ENCODE data around the gene MYMX. TPM values are rescaled to one million over a fixed set of nuclear protein-coding genes. Genes with fewer than 3 reads are reported as not detected.

Gene MYMX
- polyA plus RNA-seq, 2 of the 4 experiments (the other 2 are of a cell fraction), result not detected

DNA sequence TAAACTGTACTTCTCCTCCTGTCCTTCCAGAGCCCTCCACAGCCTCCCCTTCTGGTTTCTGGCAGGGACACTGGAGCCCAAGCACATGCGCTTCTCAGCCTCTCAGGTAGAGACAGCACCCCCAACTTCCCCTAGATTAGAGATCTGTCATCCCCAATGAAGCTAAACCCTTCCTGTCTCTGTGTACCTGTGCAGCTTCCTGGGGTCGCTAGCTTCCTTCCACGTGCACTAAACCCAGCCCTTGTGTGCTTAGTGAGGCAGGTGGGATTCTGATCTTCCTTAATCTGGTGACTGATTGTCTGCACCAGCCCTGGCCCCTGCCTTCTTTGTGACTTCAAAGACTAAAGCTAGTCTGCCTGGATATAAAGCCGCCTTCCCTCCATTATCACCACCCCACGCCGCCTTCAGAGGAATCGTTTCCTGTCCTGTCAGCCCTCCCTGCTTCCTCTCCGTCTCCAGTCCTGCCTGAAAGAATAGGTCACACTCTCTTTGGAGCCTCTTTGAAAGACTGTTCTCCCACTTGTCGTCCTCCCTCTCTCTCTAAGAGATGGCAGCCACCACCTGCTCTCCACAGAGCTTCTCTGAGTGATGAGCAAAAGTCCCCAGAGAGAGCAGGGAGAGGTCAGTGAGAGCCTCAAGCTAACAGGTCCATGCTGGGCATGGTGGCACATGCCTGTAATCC is 30.6 kb upstream of the MYMX start:
- no peak for FAIRE-seq
- POLR2A ChIA-PET, result no interaction called here
- TF ChIP-seq TP53 (CRISPR knock-in tag; IDR thresholded peaks at IDR 0.05), result no peak
- TF ChIP-seq SMC3 (IDR thresholded peaks at IDR 0.05), result no peak
- no peak for TF ChIP-seq JUN (IDR thresholded peaks at IDR 0.05)
- TF ChIP-seq, protein P1, sequence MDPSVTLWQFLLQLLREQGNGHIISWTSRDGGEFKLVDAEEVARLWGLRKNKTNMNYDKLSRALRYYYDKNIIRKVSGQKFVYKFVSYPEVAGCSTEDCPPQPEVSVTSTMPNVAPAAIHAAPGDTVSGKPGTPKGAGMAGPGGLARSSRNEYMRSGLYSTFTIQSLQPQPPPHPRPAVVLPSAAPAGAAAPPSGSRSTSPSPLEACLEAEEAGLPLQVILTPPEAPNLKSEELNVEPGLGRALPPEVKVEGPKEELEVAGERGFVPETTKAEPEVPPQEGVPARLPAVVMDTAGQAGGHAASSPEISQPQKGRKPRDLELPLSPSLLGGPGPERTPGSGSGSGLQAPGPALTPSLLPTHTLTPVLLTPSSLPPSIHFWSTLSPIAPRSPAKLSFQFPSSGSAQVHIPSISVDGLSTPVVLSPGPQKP (IDR thresholded peaks at IDR 0.05; ENCODE audit: low read depth, low read length), result no peak
- TF ChIP-seq HEYL (CRISPR knock-in tag; IDR thresholded peaks at IDR 0.05), result no peak
- TF ChIP-seq, protein P2, sequence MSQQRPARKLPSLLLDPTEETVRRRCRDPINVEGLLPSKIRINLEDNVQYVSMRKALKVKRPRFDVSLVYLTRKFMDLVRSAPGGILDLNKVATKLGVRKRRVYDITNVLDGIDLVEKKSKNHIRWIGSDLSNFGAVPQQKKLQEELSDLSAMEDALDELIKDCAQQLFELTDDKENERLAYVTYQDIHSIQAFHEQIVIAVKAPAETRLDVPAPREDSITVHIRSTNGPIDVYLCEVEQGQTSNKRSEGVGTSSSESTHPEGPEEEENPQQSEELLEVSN (IDR thresholded peaks at IDR 0.05; ENCODE audit: borderline replicate concordance, low read depth), result no peak
- TF ChIP-seq MYC (IDR thresholded peaks at IDR 0.05; ENCODE audit: borderline replicate concordance, low read length), result no peak
- no peak for TF ChIP-seq HDAC2 (IDR thresholded peaks at IDR 0.05)
- no peak for TF ChIP-seq ZSCAN20 (CRISPR knock-in tag; IDR thresholded peaks at IDR 0.05)
- TF ChIP-seq, protein P3, sequence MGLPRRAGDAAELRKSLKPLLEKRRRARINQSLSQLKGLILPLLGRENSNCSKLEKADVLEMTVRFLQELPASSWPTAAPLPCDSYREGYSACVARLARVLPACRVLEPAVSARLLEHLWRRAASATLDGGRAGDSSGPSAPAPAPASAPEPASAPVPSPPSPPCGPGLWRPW (IDR thresholded peaks at IDR 0.05), result no peak
- no peak for TF ChIP-seq RCOR1 (IDR thresholded peaks at IDR 0.05; ENCODE audit: low read depth, low read length)
- no peak for TF ChIP-seq HOXB5 (CRISPR knock-in tag; IDR thresholded peaks at IDR 0.05)
- TF ChIP-seq, protein P4, sequence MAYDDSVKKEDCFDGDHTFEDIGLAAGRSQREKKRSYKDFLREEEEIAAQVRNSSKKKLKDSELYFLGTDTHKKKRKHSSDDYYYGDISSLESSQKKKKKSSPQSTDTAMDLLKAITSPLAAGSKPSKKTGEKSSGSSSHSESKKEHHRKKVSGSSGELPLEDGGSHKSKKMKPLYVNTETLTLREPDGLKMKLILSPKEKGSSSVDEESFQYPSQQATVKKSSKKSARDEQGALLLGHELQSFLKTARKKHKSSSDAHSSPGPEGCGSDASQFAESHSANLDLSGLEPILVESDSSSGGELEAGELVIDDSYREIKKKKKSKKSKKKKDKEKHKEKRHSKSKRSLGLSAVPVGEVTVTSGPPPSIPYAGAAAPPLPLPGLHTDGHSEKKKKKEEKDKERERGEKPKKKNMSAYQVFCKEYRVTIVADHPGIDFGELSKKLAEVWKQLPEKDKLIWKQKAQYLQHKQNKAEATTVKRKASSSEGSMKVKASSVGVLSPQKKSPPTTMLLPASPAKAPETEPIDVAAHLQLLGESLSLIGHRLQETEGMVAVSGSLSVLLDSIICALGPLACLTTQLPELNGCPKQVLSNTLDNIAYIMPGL (CRISPR knock-in tag; IDR thresholded peaks at IDR 0.05; ENCODE audit: borderline replicate concordance), result no peak
- TF ChIP-seq NFE2L2 (conservative IDR thresholded peaks at IDR 0.05; ENCODE audit: low read length), result no peak
- TF ChIP-seq JUNB (IDR thresholded peaks at IDR 0.05), result no peak
- no peak for TF ChIP-seq CHD2 (IDR thresholded peaks at IDR 0.05; ENCODE audit: low read length, partially characterized antibody)
- Histone ChIP-seq H3K4me2 (no peak overlapping the region), H3K4me1 (no peaks in the 10 kb centered on the region), H3K9me3 (no peaks in the 10 kb centered on the region), H3K4me3 (no peak overlapping the region), H3K27ac (no peak overlapping the region)
- ATAC-seq, result no peak; a peak in 1 of 6 replicates
- no peak for DNase-seq (ENCODE audit: low read depth in 1 of 2, low spot score in 1 of 2)
- 70% methylated on average over 9 of the region's 9 CpGs for WGBS (ENCODE audit: missing lambda C conversion rate)
- CTCF ChIA-PET, result interaction anchor here (1.3 to 4.5 kb wide), 4 partner anchors 13 to 90 kb away, joined by 3 to 17 read pairs (median 7); no protein-coding TSS in a partner anchor

DNA sequence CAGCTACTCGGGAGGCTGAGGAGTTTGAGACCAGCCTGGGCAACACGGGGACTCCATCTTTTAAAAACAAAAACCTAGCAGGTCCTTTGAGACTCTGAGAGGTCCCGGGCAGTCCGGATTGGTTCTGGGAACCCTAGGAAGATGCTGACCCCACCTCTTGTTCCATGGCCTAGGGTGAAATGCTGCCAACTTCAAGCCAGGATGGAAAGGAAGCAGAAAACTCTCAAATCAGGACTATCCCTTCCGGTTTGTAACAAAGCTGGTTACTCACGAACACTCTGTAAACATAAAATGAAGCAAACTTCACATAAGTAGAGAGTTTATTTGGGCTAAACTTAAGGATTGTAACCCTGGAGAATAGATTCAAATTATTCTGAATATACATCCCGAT is 30.1 kb upstream of the MYMX start:
- ChIA-PET CTCF (interaction anchor here (1.9 to 4.5 kb wide), 3 partner anchors 14 to 48 kb away, joined by 5 to 17 read pairs (median 9); no protein-coding TSS in a partner anchor), POLR2A (no interaction called here)
- Histone ChIP-seq H3K4me1 (no peaks in the 10 kb centered on the region), H3K9me3 (no peaks in the 10 kb centered on the region), H3K27ac (no peak overlapping the region), H3K4me2 (no peak overlapping the region), H3K4me3 (no peak overlapping the region)
- no peak for ATAC-seq
- TF ChIP-seq, protein P1 (IDR thresholded peaks at IDR 0.05; ENCODE audit: low read depth, low read length), result no peak
- no peak for TF ChIP-seq HEYL (CRISPR knock-in tag; IDR thresholded peaks at IDR 0.05)
- no peak for TF ChIP-seq MAFK (IDR thresholded peaks at IDR 0.05; ENCODE audit: partially characterized antibody)
- TF ChIP-seq, protein P5, sequence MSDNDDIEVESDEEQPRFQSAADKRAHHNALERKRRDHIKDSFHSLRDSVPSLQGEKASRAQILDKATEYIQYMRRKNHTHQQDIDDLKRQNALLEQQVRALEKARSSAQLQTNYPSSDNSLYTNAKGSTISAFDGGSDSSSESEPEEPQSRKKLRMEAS (IDR thresholded peaks at IDR 0.05), result no peak
- TF ChIP-seq JUNB (IDR thresholded peaks at IDR 0.05), result no peak
- TF ChIP-seq BHLHE40 (IDR thresholded peaks at IDR 0.05; ENCODE audit: low read depth, low read length), result no peak
- TF ChIP-seq CHD4 (IDR thresholded peaks at IDR 0.05; ENCODE audit: borderline replicate concordance), result no peak
- no peak for TF ChIP-seq MAZ (IDR thresholded peaks at IDR 0.05; ENCODE audit: borderline replicate concordance, low read depth, low read length)
- TF ChIP-seq FOSB (CRISPR knock-in tag; IDR thresholded peaks at IDR 0.05), result no peak
- TF ChIP-seq, protein P6, sequence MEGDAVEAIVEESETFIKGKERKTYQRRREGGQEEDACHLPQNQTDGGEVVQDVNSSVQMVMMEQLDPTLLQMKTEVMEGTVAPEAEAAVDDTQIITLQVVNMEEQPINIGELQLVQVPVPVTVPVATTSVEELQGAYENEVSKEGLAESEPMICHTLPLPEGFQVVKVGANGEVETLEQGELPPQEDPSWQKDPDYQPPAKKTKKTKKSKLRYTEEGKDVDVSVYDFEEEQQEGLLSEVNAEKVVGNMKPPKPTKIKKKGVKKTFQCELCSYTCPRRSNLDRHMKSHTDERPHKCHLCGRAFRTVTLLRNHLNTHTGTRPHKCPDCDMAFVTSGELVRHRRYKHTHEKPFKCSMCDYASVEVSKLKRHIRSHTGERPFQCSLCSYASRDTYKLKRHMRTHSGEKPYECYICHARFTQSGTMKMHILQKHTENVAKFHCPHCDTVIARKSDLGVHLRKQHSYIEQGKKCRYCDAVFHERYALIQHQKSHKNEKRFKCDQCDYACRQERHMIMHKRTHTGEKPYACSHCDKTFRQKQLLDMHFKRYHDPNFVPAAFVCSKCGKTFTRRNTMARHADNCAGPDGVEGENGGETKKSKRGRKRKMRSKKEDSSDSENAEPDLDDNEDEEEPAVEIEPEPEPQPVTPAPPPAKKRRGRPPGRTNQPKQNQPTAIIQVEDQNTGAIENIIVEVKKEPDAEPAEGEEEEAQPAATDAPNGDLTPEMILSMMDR (IDR thresholded peaks at IDR 0.05), result no peak
- TF ChIP-seq JUN (IDR thresholded peaks at IDR 0.05), result no peak
- no peak for TF ChIP-seq CBX2 (IDR thresholded peaks at IDR 0.05; ENCODE audit: borderline replicate concordance, low read depth)
- TF ChIP-seq NFE2L2 (conservative IDR thresholded peaks at IDR 0.05; ENCODE audit: low read length), result no peak
- no peak for TF ChIP-seq SREBF2 (IDR thresholded peaks at IDR 0.05)
- TF ChIP-seq EHMT2 (IDR thresholded peaks at IDR 0.05; ENCODE audit: low read depth), result no peak
- TF ChIP-seq RFX5 (IDR thresholded peaks at IDR 0.05), result no peak
- TF ChIP-seq ESRRA (IDR thresholded peaks at IDR 0.05; ENCODE audit: borderline replicate concordance, low read length), result no peak
- TF ChIP-seq HOXB5 (CRISPR knock-in tag; IDR thresholded peaks at IDR 0.05), result no peak
- 67% methylated on average over 7 of the region's 7 CpGs for WGBS (ENCODE audit: missing lambda C conversion rate)
- no peak for FAIRE-seq
- DNase-seq (ENCODE audit: low read depth in 1 of 2, low spot score in 1 of 2), result no peak

All from A549 (cell line).